K562 (cell line): ENCODE data around the gene ARNT2. TPM values are rescaled to one million over a fixed set of nuclear protein-coding genes. Genes with fewer than 3 reads are reported as not detected.

Experiments
- ATAC-seq: fragments of 200-7000 bp; cut with Tn5 transposase; 3 replicates; pipeline ENCODE4 v1.9.1; 2020; ENCODE audit warnings: moderate library complexity
- BruUV-seq: library from RNA; stranded (reverse); fragments of 400-500 nt; replicated peaks from 2 replicates; lab custom pipeline; 2021; lab: Mats Ljungman, UMichigan
- CTCF ChIA-PET: fragments of 300-600 bp; formaldehyde crosslinking; extraction: SDS; loops from one replicate; lab custom pipeline; 2021; ENCODE audit warnings: low intra/inter-chr PET ratio; lab: Yijun Ruan, JAX
- POLR2A ChIA-PET: fragments of 300-600, 350-650 bp; sonication (Branson Sonifier 250); formaldehyde crosslinking; extraction: SDS; loops from one replicate; lab custom pipeline; 2021; ENCODE audit warnings: antibody characterized with exemption, inconsistent platforms; lab: Yijun Ruan, JAX
- DNase-seq, 4 experiments: peaks; one replicate each; pipeline versions ENCODE4 v3.0.0 to v3.0.0-alpha.2; 2011 to 2018; ENCODE audit warnings: low spot score in 3 of 4, mixed read lengths in 3 of 4; ENCODE audit errors: extremely low read depth in 1 of 4
- FAIRE-seq: peaks from 2 replicates; lab custom pipeline; 2011; peaks lifted over from hg19 to GRCh38; lab: Jason Lieb, UNC
- H2AFZ ChIP-seq: 2 replicates; pipeline ENCODE4 v1.6.0; 2011; ENCODE audit warnings: low read depth, low read length, control low read depth, inconsistent platforms
- H3K27ac ChIP-seq: fragments of 200-600 bp; 3 replicates; pipeline ENCODE4 v1.8.0; 2011; ENCODE audit warnings: low read depth, mild to moderate bottlenecking, control low read depth, inconsistent platforms, low read length, moderate library complexity, mixed read lengths; ENCODE audit errors: extremely low read depth
- H3K27me3 ChIP-seq, 2 experiments: fragments of 300-600 bp in 1 of 2; 2 replicates in 1 of 2; 3 replicates in 1 of 2; pipeline versions ENCODE4 v1.6.0 to v1.8.0; 2011; ENCODE audit warnings: inconsistent platforms in 2 of 2, low read length in 2 of 2, mild to moderate bottlenecking in 1 of 2, mixed read lengths in 1 of 2, moderate library complexity in 1 of 2; ENCODE audit not compliant: control insufficient read depth in 2 of 2, insufficient read depth in 2 of 2
- H3K36me3 ChIP-seq: fragments of 300-600 bp; 3 replicates; pipeline ENCODE4 v1.8.0; 2011; ENCODE audit warnings: mild to moderate bottlenecking, low read length, inconsistent platforms; ENCODE audit not compliant: control insufficient read depth, insufficient read depth
- H3K4me1 ChIP-seq, 2 experiments: fragments of 200-600 bp in 1 of 2; replicated peaks in 1 of 2; 2 replicates in 1 of 2; 3 replicates in 1 of 2; pipeline versions ENCODE4 v1.5.1 to v1.8.0; 2011; ENCODE audit warnings: inconsistent platforms in 2 of 2, low read length in 2 of 2, mild to moderate bottlenecking in 1 of 2, mixed read lengths in 1 of 2, moderate library complexity in 1 of 2; ENCODE audit not compliant: control insufficient read depth in 2 of 2, insufficient read depth in 2 of 2
- H3K4me2 ChIP-seq: 2 replicates; pipeline ENCODE4 v1.6.1; 2011; ENCODE audit warnings: low read length, control low read depth, inconsistent platforms, mixed read lengths; ENCODE audit not compliant: insufficient read depth
- H3K4me3 ChIP-seq: fragments of 200-600 bp; sonication (generic), shearing (Covaris generic); 2 replicates; pipeline ENCODE4 v1.5.1; 2016; ENCODE audit warnings: control low read depth, inconsistent platforms
- H3K79me2 ChIP-seq: fragments of 200-600 bp; 3 replicates; pipeline ENCODE4 v1.8.0; 2011; ENCODE audit warnings: low read length, inconsistent platforms; ENCODE audit not compliant: control insufficient read depth, insufficient read depth
- H3K9ac ChIP-seq, 2 experiments: 2 replicates each; pipeline versions ENCODE4 v1.6.0 to v1.6.1; 2011; ENCODE audit warnings: low read depth in 2 of 2, low read length in 2 of 2, control low read depth in 1 of 2, inconsistent platforms in 1 of 2, mild to moderate bottlenecking in 1 of 2, mixed read lengths in 1 of 2; ENCODE audit not compliant: insufficient read depth in 1 of 2
- H3K9me1 ChIP-seq: one replicate; pipeline ENCODE4 v1.6.0; 2011; ENCODE audit warnings: inconsistent platforms, mild to moderate bottlenecking, low read length, moderate library complexity; ENCODE audit not compliant: control insufficient read depth, insufficient read depth
- H3K9me3 ChIP-seq: replicated peaks from 2 replicates; pipeline ENCODE4 v1.5.1; 2011; ENCODE audit warnings: low read depth, low read length, inconsistent platforms; ENCODE audit not compliant: control insufficient read depth, insufficient read depth
- H4K20me1 ChIP-seq: replicated peaks from 2 replicates; pipeline ENCODE4 v1.6.1; 2011; ENCODE audit warnings: low read length, inconsistent platforms, mixed read lengths; ENCODE audit not compliant: control insufficient read depth, insufficient read depth
- CXXC5 ChIP-seq: fragments of 250-450 bp; sonication (Bioruptor Pico); IDR thresholded peaks from 2 replicates; pipeline ENCODE4 v1.8.0; 2022; ENCODE audit warnings: inconsistent platforms, mild to moderate bottlenecking, moderate library complexity
- DNMT1 ChIP-seq: fragments of 450-650 bp; IDR thresholded peaks from 2 replicates; pipeline ENCODE4 v1.6.1; 2016; ENCODE audit warnings: antibody characterized with exemption, mild to moderate bottlenecking
- FOXJ2 ChIP-seq: fragments of 200-800 bp; sonication (Bioruptor generic); IDR thresholded peaks from 2 replicates; pipeline ENCODE4 v1.6.1; 2016; ENCODE audit warnings: missing genetic modification characterization, missing compliant biosample characterization
- MBD2 ChIP-seq: sonication (generic); IDR thresholded peaks from 2 replicates; pipeline ENCODE4 v1.6.1; 2016; ENCODE audit warnings: low read depth, borderline replicate concordance
- NFIC ChIP-seq: fragments of 450-650 bp; IDR thresholded peaks from 2 replicates; pipeline ENCODE4 v1.6.1; 2017; ENCODE audit warnings: mild to moderate bottlenecking, inconsistent platforms
- POLR2AphosphoS5 ChIP-seq: IDR thresholded peaks from 2 replicates; pipeline ENCODE4 v1.6.1; 2011; ENCODE audit warnings: mild to moderate bottlenecking, low read depth, low read length, moderate library complexity; ENCODE audit not compliant: control insufficient read depth, insufficient read depth
- SRSF1 ChIP-seq: fragments of 200-400 bp; formaldehyde crosslinking; IDR thresholded peaks from 2 replicates; pipeline ENCODE4 v1.6.1; 2017; ENCODE audit warnings: mild to moderate bottlenecking, low read depth, low read length, moderate library complexity
- WGBS: fragments of 100-300 bp; shearing (Covaris generic); methylation state at CpG from one replicate; pipeline ENCODE4 v1.1.6; 2016; ENCODE audit warnings: low coverage, mixed read lengths; ENCODE audit not compliant: insufficient coverage; ENCODE audit errors: missing lambda C conversion rate; 5-methylcytosine and 5-hydroxymethylcytosine counted together
- in situ Hi-C: fragments of 300-500 bp; cut with MboI; formaldehyde crosslinking; loops from 4 replicates; pipeline ENCODE4 v1.15.0; 2018; ENCODE audit warnings: inconsistent platforms, mixed read lengths
- intact Hi-C: fragments of 100-400 bp; cut with micrococcal nuclease; formaldehyde crosslinking; loops from 2 replicates; pipeline ENCODE4 v1.14.2; 2022
- polyA plus RNA-seq, 8 experiments: library from polyadenylated mRNA; depleted of rRNA in 4 of 8; stranded (reverse) in 5 of 8; unstranded in 3 of 8; fragments of >200 nt; fragmentation: Nextera tagmentation in 2 of 8; fragmentation: Illumina TruSeq in 1 of 8; extraction: Ambion mirVana in 2 of 8; extraction: Trizol in 1 of 8; gene quantifications; 2 replicates each; pipeline versions ENCODE4 v1.2.1 to v1.2.3, GENCODE V29; 2011 to 2014; ENCODE audit warnings: inconsistent platforms in 1 of 8, missing spikeins in 1 of 8
- total RNA-seq, 7 experiments: library from RNA; depleted of rRNA in 6 of 7; stranded (reverse); fragments of >200 nt in 6 of 7; fragmentation: Illumina TruSeq in 2 of 7; extraction: Trizol in 2 of 7; gene quantifications; 2 replicates each; pipeline versions ENCODE4 v1.2.1 to v1.2.3, GENCODE V29; 2011 to 2021; ENCODE audit warnings: low replicate concordance in 1 of 7
- TF ChIP-seq, protein P1 (sequence below): fragments of 450-650 bp; IDR thresholded peaks from 2 replicates; pipeline ENCODE4 v1.6.1; 2018; ENCODE audit not compliant: partially characterized antibody
- TF ChIP-seq, protein P2 (sequence below): sonication (generic); formaldehyde crosslinking; IDR thresholded peaks from 2 replicates; pipeline ENCODE4 v1.8.0; 2022; ENCODE audit warnings: missing genetic modification reagents, mild to moderate bottlenecking, borderline replicate concordance

ARNT2 gene
- total and polyA plus RNA-seq, 9 of the 15 experiments (the other 6 are each of a cell fraction or from before 2014, with no cell fraction given) = 0.01 TPM; not detected in 8

DNA sequence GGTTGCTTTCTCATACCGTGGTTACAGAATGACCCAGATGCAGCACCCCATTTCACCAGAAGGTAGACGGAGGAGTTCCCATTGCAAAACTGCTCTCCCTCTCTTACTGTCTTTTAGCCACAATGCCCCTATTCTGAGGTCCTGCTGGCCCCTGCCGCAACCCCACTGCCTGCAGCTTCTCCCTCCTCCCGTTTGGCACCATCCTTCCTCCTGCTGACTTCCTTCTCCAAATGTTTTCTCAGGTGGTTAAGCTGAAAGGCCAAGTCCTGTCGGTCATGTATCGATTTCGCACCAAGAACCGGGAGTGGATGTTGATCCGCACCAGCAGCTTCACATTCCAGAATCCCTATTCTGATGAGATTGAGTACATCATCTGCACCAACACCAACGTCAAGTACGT is 158.7 kb downstream of the ARNT2 start:
- WGBS = 1% methylated on average over 11 of the region's 11 CpGs
- CTCF ChIA-PET = no interaction called here
- no peak for TF ChIP-seq MBD2
- TF ChIP-seq, protein P1, sequence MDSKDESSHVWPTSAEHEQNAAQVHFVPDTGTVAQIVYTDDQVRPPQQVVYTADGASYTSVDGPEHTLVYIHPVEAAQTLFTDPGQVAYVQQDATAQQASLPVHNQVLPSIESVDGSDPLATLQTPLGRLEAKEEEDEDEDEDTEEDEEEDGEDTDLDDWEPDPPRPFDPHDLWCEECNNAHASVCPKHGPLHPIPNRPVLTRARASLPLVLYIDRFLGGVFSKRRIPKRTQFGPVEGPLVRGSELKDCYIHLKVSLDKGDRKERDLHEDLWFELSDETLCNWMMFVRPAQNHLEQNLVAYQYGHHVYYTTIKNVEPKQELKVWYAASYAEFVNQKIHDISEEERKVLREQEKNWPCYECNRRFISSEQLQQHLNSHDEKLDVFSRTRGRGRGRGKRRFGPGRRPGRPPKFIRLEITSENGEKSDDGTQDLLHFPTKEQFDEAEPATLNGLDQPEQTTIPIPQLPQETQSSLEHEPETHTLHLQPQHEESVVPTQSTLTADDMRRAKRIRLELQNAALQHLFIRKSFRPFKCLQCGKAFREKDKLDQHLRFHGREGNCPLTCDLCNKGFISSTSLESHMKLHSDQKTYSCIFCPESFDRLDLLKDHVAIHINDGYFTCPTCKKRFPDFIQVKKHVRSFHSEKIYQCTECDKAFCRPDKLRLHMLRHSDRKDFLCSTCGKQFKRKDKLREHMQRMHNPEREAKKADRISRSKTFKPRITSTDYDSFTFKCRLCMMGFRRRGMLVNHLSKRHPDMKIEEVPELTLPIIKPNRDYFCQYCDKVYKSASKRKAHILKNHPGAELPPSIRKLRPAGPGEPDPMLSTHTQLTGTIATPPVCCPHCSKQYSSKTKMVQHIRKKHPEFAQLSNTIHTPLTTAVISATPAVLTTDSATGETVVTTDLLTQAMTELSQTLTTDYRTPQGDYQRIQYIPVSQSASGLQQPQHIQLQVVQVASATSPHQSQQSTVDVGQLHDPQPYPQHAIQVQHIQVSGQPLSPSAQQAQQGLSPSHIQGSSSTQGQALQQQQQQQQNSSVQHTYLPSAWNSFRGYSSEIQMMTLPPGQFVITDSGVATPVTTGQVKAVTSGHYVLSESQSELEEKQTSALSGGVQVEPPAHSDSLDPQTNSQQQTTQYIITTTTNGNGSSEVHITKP = no peak
- no peak for TF ChIP-seq NFIC
- TF ChIP-seq POLR2AphosphoS5 = no peak
- TF ChIP-seq CXXC5 (CRISPR knock-in tag) = no peak
- no peak for TF ChIP-seq DNMT1
- TF ChIP-seq, protein P2, sequence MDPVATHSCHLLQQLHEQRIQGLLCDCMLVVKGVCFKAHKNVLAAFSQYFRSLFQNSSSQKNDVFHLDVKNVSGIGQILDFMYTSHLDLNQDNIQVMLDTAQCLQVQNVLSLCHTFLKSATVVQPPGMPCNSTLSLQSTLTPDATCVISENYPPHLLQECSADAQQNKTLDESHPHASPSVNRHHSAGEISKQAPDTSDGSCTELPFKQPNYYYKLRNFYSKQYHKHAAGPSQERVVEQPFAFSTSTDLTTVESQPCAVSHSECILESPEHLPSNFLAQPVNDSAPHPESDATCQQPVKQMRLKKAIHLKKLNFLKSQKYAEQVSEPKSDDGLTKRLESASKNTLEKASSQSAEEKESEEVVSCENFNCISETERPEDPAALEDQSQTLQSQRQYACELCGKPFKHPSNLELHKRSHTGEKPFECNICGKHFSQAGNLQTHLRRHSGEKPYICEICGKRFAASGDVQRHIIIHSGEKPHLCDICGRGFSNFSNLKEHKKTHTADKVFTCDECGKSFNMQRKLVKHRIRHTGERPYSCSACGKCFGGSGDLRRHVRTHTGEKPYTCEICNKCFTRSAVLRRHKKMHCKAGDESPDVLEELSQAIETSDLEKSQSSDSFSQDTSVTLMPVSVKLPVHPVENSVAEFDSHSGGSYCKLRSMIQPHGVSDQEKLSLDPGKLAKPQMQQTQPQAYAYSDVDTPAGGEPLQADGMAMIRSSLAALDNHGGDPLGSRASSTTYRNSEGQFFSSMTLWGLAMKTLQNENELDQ (CRISPR knock-in tag) = no peak
- TF ChIP-seq SRSF1 = no peak
- TF ChIP-seq FOXJ2 (tag) = no peak

More for the DNA sequence above, 158.7 kb downstream of the ARNT2 start:
- Histone ChIP-seq H3K27me3 (peaks cover 0 to 35% of the 10 kb centered on the region in 2 experiments; a peak in 3 of 5 replicates), H3K9me1 (peaks cover 4% of the 10 kb centered on the region), H3K36me3 (no peaks in the 10 kb centered on the region), H3K4me1 (peaks cover 0 to 12% of the 10 kb centered on the region in 2 experiments; a peak in 3 of 5 replicates), H3K27ac (no peak overlapping the region), H3K4me2 (no peak overlapping the region), H3K79me2 (no peaks in the 10 kb centered on the region), H3K9me3 (no peaks in the 10 kb centered on the region), H4K20me1 (no peaks in the 10 kb centered on the region; the same call in none of the 2 replicates), H3K9ac (no peak overlapping the region), H3K4me3 (no peak overlapping the region), H2AFZ (no peak overlapping the region)
- in situ Hi-C loops = no loop called here
- intact Hi-C loops = no loop called here
- BruUV-seq = no TSS peak
- ATAC-seq (no peak), DNase-seq (no peak), FAIRE-seq (no peak)
- POLR2A ChIA-PET = interaction anchor here (0.6 kb wide), 1 partner anchor 337 kb away, joined by 3 read pairs; no protein-coding TSS in a partner anchor
